ENCODE data around the gene RPL12.

Gene RPL12

GRCh38 chr9:127491516-127491915, 40.3 kb upstream of the RPL12 start:
- Histone ChIP-seq H3K36me3 (ENCODE audit: control insufficient read depth, insufficient read depth, low read length) (peaks cover 59% of the 10 kb centered on the region), H3K9ac (ENCODE audit: low read depth, low read length) (no peak overlapping the region; the same call in 1 of the 2 replicates)

DNA sequence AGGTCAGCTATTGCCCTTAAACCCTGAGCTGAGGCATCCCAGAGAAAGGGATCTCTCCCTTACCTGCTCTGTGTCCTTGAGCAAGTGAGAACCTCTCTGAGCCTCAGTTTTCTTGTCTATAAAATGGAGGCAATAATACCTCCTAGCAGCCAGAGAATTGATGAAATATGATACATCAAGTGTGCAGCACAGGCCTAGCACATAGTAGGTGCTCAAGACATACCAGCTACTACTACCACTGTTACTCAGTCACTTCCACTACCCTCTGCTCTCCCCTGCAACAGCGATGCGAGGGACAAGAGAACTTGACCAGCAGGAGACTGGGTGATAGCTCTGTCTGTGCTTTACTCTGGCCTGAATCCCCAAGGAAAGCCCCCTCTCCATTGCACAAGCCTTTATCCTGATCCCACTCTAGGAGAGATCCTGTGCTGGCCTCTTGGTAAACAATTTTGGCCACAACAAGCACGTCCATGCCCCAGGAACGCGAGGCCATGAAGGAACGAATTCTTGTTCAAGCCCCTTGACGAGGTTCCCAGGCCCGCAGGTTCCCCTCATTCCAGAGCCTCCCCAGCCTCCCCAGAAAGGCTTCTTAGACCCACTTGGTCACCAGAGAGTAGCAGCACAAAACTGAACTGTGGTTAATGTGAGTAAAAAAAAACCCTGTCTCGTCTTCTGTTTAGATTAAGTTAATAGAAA, 39.5 kb upstream of the RPL12 start:
- H3K4me1 ChIP-seq (ENCODE audit: control insufficient read depth, insufficient read depth, low read length) = no peaks in the 10 kb centered on the region; the same call in 1 of the 2 replicates
- no peak overlapping the region for H3K4me3 ChIP-seq (ENCODE audit: low read depth, low read length)
- no peaks in the 10 kb centered on the region for H3K27me3 ChIP-seq (ENCODE audit: control insufficient read depth, insufficient read depth, low read length)
- no peak overlapping the region for H3K9ac ChIP-seq (ENCODE audit: low read depth, low read length)
- H3K9me3 ChIP-seq (ENCODE audit: control insufficient read depth, insufficient read depth, low read length) = no peaks in the 10 kb centered on the region
- H3K36me3 ChIP-seq (ENCODE audit: control insufficient read depth, insufficient read depth, low read length) = peaks cover 59% of the 10 kb centered on the region
- no peak overlapping the region for H3K27ac ChIP-seq (ENCODE audit: low read depth, low read length)

More at GRCh38 chr9:127491516-127491915, 40.3 kb upstream of the RPL12 start:
- Histone ChIP-seq H3K27ac (ENCODE audit: low read depth, low read length) (no peak overlapping the region), H3K9me3 (ENCODE audit: control insufficient read depth, insufficient read depth, low read length) (no peaks in the 10 kb centered on the region), H3K4me3 (ENCODE audit: low read depth, low read length) (no peak overlapping the region), H3K4me1 (ENCODE audit: control insufficient read depth, insufficient read depth, low read length) (no peaks in the 10 kb centered on the region; the same call in 1 of the 2 replicates), H3K27me3 (ENCODE audit: control insufficient read depth, insufficient read depth, low read length) (no peaks in the 10 kb centered on the region)

- Histone ChIP-seq H3K9me3 (ENCODE audit: control insufficient read depth, insufficient read depth, low read length) (no peaks in the 10 kb centered on the region), H3K4me3 (ENCODE audit: low read depth, low read length) (no peak overlapping the region), H3K36me3 (ENCODE audit: control insufficient read depth, insufficient read depth, low read length) (peaks cover 58% of the 10 kb centered on the region)
These were observed 38.4 kb upstream of the RPL12 start for GRCh38 chr9:127489471-127490115.

DNA sequence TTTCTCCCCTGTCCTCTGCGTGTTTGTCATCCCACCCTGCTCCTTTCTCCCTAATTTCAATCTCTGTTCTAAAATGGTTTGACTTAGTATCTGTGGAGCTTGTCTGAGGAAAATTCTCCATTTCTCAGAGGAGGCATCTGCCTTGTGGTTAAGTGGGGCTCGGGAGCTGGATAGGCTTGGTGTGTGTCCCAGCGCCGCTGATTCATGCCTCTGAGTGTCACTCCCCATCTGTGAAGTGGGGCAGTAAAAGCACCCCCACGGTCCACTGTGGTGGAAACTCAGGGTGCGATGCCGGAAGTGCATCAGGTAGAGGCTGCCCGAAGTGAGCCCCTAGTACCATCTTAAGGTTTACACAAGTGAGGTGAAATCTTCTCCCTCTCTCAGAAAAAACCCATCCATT, 37.7 kb upstream of the RPL12 start:
- H3K9ac ChIP-seq (ENCODE audit: low read depth, low read length) = no peak overlapping the region
- H3K27ac ChIP-seq (ENCODE audit: low read depth, low read length) = no peak overlapping the region
- H3K36me3 ChIP-seq (ENCODE audit: control insufficient read depth, insufficient read depth, low read length) = peaks cover 58% of the 10 kb centered on the region

More at GRCh38 chr9:127489471-127490115, 38.4 kb upstream of the RPL12 start:
- no peaks in the 10 kb centered on the region for H3K27me3 ChIP-seq (ENCODE audit: control insufficient read depth, insufficient read depth, low read length)
- H3K9ac ChIP-seq (ENCODE audit: low read depth, low read length) = no peak overlapping the region
- H3K4me1 ChIP-seq (ENCODE audit: control insufficient read depth, insufficient read depth, low read length) = no peaks in the 10 kb centered on the region; the same call in 1 of the 2 replicates
- H3K27ac ChIP-seq (ENCODE audit: low read depth, low read length) = no peak overlapping the region

GRCh38 chr9:127485995-127486394, 34.8 kb upstream of the RPL12 start:
- H3K9me3 ChIP-seq (ENCODE audit: control insufficient read depth, insufficient read depth, low read length) = no peaks in the 10 kb centered on the region
- no peak overlapping the region for H3K9ac ChIP-seq (ENCODE audit: low read depth, low read length)
- H3K27me3 ChIP-seq (ENCODE audit: control insufficient read depth, insufficient read depth, low read length) = no peaks in the 10 kb centered on the region
- peaks cover 60% of the 10 kb centered on the region for H3K36me3 ChIP-seq (ENCODE audit: control insufficient read depth, insufficient read depth, low read length)
- no peak overlapping the region for H3K4me3 ChIP-seq (ENCODE audit: low read depth, low read length)
- no peaks in the 10 kb centered on the region; the same call in 1 of the 2 replicates for H3K4me1 ChIP-seq (ENCODE audit: control insufficient read depth, insufficient read depth, low read length)
- H3K27ac ChIP-seq (ENCODE audit: low read depth, low read length) = no peak overlapping the region

More for the DNA sequence above, 37.7 kb upstream of the RPL12 start:
- Histone ChIP-seq H3K4me3 (ENCODE audit: low read depth, low read length) (no peak overlapping the region), H3K9me3 (ENCODE audit: control insufficient read depth, insufficient read depth, low read length) (no peaks in the 10 kb centered on the region), H3K27me3 (ENCODE audit: control insufficient read depth, insufficient read depth, low read length) (no peaks in the 10 kb centered on the region), H3K4me1 (ENCODE audit: control insufficient read depth, insufficient read depth, low read length) (no peaks in the 10 kb centered on the region; the same call in 1 of the 2 replicates)

- Histone ChIP-seq H3K4me3 (ENCODE audit: low read depth, low read length) (no peak overlapping the region), H3K27ac (ENCODE audit: low read depth, low read length) (no peak overlapping the region), H3K27me3 (ENCODE audit: control insufficient read depth, insufficient read depth, low read length) (no peaks in the 10 kb centered on the region), H3K9ac (ENCODE audit: low read depth, low read length) (no peak overlapping the region), H3K36me3 (ENCODE audit: control insufficient read depth, insufficient read depth, low read length) (peaks cover 76% of the 10 kb centered on the region), H3K4me1 (ENCODE audit: control insufficient read depth, insufficient read depth, low read length) (no peaks in the 10 kb centered on the region), H3K9me3 (ENCODE audit: control insufficient read depth, insufficient read depth, low read length) (no peaks in the 10 kb centered on the region)
These were observed 31.5 kb upstream of the RPL12 start for GRCh38 chr9:127482662-127483061.

- Histone ChIP-seq H3K27me3 (ENCODE audit: control insufficient read depth, insufficient read depth, low read length) (no peaks in the 10 kb centered on the region), H3K27ac (ENCODE audit: low read depth, low read length) (no peak overlapping the region), H3K9ac (ENCODE audit: low read depth, low read length) (no peak overlapping the region), H3K4me3 (ENCODE audit: low read depth, low read length) (no peak overlapping the region), H3K9me3 (ENCODE audit: control insufficient read depth, insufficient read depth, low read length) (no peaks in the 10 kb centered on the region), H3K36me3 (ENCODE audit: control insufficient read depth, insufficient read depth, low read length) (peaks cover 62% of the 10 kb centered on the region), H3K4me1 (ENCODE audit: control insufficient read depth, insufficient read depth, low read length) (no peaks in the 10 kb centered on the region)
These were observed 28.4 kb upstream of the RPL12 start for GRCh38 chr9:127479507-127480081.

GRCh38 chr9:127474592-127474991, 23.4 kb upstream of the RPL12 start:
- no peak overlapping the region for H3K9ac ChIP-seq (ENCODE audit: low read depth, low read length)
- no peak overlapping the region for H3K4me3 ChIP-seq (ENCODE audit: low read depth, low read length)
- H3K9me3 ChIP-seq (ENCODE audit: control insufficient read depth, insufficient read depth, low read length) = no peaks in the 10 kb centered on the region
- H3K27ac ChIP-seq (ENCODE audit: low read depth, low read length) = no peak overlapping the region
- peaks cover 29% of the 10 kb centered on the region for H3K36me3 ChIP-seq (ENCODE audit: control insufficient read depth, insufficient read depth, low read length)
- no peaks in the 10 kb centered on the region for H3K4me1 ChIP-seq (ENCODE audit: control insufficient read depth, insufficient read depth, low read length)
- no peaks in the 10 kb centered on the region for H3K27me3 ChIP-seq (ENCODE audit: control insufficient read depth, insufficient read depth, low read length)

GRCh38 chr9:127473932-127474331, 22.7 kb upstream of the RPL12 start:
- Histone ChIP-seq H3K27me3 (ENCODE audit: control insufficient read depth, insufficient read depth, low read length) (no peaks in the 10 kb centered on the region), H3K9me3 (ENCODE audit: control insufficient read depth, insufficient read depth, low read length) (no peaks in the 10 kb centered on the region), H3K36me3 (ENCODE audit: control insufficient read depth, insufficient read depth, low read length) (peaks cover 23% of the 10 kb centered on the region), H3K4me1 (ENCODE audit: control insufficient read depth, insufficient read depth, low read length) (no peaks in the 10 kb centered on the region), H3K27ac (ENCODE audit: low read depth, low read length) (no peak overlapping the region), H3K4me3 (ENCODE audit: low read depth, low read length) (no peak overlapping the region), H3K9ac (ENCODE audit: low read depth, low read length) (no peak overlapping the region)

DNA sequence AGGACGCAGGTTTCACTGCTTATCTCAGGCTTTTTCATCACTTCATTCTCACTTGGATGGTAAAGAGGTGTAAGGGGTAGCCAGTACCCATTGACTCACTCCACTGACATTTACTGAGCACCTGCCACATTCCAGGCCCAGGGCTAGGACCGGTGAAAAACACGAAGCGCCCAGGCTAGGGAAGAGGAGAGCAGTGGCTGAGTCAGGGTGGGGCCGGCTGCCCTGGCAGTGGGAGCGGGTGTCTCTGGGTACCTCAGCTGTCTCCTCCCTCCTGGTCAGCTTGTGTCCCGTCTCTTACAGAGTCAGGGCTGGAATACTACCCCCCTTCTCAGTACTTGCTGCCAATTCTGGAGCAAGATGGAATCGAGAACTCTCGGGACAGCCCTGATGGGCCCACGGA, 22.3 kb upstream of the RPL12 start:
- Histone ChIP-seq H3K36me3 (ENCODE audit: control insufficient read depth, insufficient read depth, low read length) (peaks cover 18% of the 10 kb centered on the region), H3K27ac (ENCODE audit: low read depth, low read length) (no peak overlapping the region), H3K9me3 (ENCODE audit: control insufficient read depth, insufficient read depth, low read length) (no peaks in the 10 kb centered on the region), H3K4me1 (ENCODE audit: control insufficient read depth, insufficient read depth, low read length) (no peaks in the 10 kb centered on the region), H3K4me3 (ENCODE audit: low read depth, low read length) (no peak overlapping the region), H3K9ac (ENCODE audit: low read depth, low read length) (no peak overlapping the region), H3K27me3 (ENCODE audit: control insufficient read depth, insufficient read depth, low read length) (no peaks in the 10 kb centered on the region)

- H3K36me3 ChIP-seq (ENCODE audit: control insufficient read depth, insufficient read depth, low read length) = peaks cover 23% of the 10 kb centered on the region
- H3K4me1 ChIP-seq (ENCODE audit: control insufficient read depth, insufficient read depth, low read length) = no peaks in the 10 kb centered on the region
- no peaks in the 10 kb centered on the region for H3K9me3 ChIP-seq (ENCODE audit: control insufficient read depth, insufficient read depth, low read length)
- H3K9ac ChIP-seq (ENCODE audit: low read depth, low read length) = no peak overlapping the region
- no peak overlapping the region for H3K4me3 ChIP-seq (ENCODE audit: low read depth, low read length)
- no peak overlapping the region for H3K27ac ChIP-seq (ENCODE audit: low read depth, low read length)
- H3K27me3 ChIP-seq (ENCODE audit: control insufficient read depth, insufficient read depth, low read length) = no peaks in the 10 kb centered on the region
These were observed 19.5 kb upstream of the RPL12 start for GRCh38 chr9:127470662-127471061.
